HCT116 (cell line): ENCODE results near the gene NINJ2. TPM values are rescaled to one million over a fixed set of nuclear protein-coding genes. Genes with fewer than 3 reads are reported as not detected.

Source experiments
- ATAC-seq: fragments of 200-7000 bp; cut with Tn5 transposase; 2 replicates; pipeline ENCODE4 v1.9.1; 2020; ENCODE audit warnings: mild to moderate bottlenecking, moderate library complexity
- BruUV-seq: library from RNA; stranded (reverse); fragments of 400-500 nt; replicated peaks from 2 replicates; lab custom pipeline; 2021; lab: Mats Ljungman, UMichigan
- CTCF ChIA-PET: fragments of 300-600 bp; sonication (Branson Sonifier 250); formaldehyde crosslinking; loops from one replicate; lab custom pipeline; 2021; ENCODE audit warnings: antibody characterized with exemption; lab: Charles Lee
- POLR2A ChIA-PET: fragments of 300-600, 350-600 bp; sonication (Branson Sonifier 250); formaldehyde crosslinking; loops from one replicate; lab custom pipeline; 2021; ENCODE audit warnings: antibody characterized with exemption; lab: Charles Lee
- RAD21 ChIA-PET, 2 experiments: fragments of 300-600 bp; sonication (Branson Sonifier 250); formaldehyde crosslinking; loops; one replicate each; lab custom pipeline; 2023; ENCODE audit warnings: low total read pairs in 2 of 2; ENCODE audit not compliant: uncharacterized antibody in 2 of 2, unreplicated experiment in 2 of 2, low non-redundant PET in 1 of 2; lab: Charles Lee
- DNase-seq: peaks from one replicate; pipeline ENCODE4 v3.0.0-alpha.2; 2010; ENCODE audit warnings: low read depth, low spot score
- H2AFZ ChIP-seq: fragments of 200-600 bp; shearing (Covaris generic), sonication (generic); 2 replicates; pipeline ENCODE4 v1.6.1; 2017; ENCODE audit warnings: low read depth, mixed run types, mixed read lengths, antibody characterized with exemption, low read length; ENCODE audit not compliant: poor library complexity, severe bottlenecking
- H3K27ac ChIP-seq: 2 replicates; pipeline ENCODE4 v1.5.1; 2012; ENCODE audit warnings: low read depth, low read length
- H3K27me3 ChIP-seq: fragments of 200-600 bp; sonication (generic); 2 replicates; pipeline ENCODE4 v1.6.1; 2016; ENCODE audit warnings: mixed run types, low read length, mixed read lengths; ENCODE audit not compliant: insufficient read depth
- H3K36me3 ChIP-seq, 2 experiments: fragments of 200-500 bp in 1 of 2; fragments of 200-600 bp in 1 of 2; sonication (Bioruptor generic) in 1 of 2; sonication (generic) in 1 of 2; 2 replicates each; pipeline versions ENCODE4 v1.5.1 to v1.6.1; 2014 to 2016; ENCODE audit warnings: low read length in 2 of 2, inconsistent platforms in 1 of 2, mixed read lengths in 1 of 2, mixed run types in 1 of 2; ENCODE audit not compliant: insufficient read depth in 2 of 2, control insufficient read depth in 1 of 2
- H3K4me1 ChIP-seq, 2 experiments: fragments of 200-600 bp in 1 of 2; sonication (generic) in 1 of 2; 2 replicates each; pipeline versions ENCODE4 v1.5.1 to v1.6.1; 2012 to 2017; ENCODE audit warnings: low read length in 2 of 2, inconsistent platforms in 1 of 2, mild to moderate bottlenecking in 1 of 2, mixed read lengths in 1 of 2, mixed run types in 1 of 2, moderate library complexity in 1 of 2; ENCODE audit not compliant: insufficient read depth in 2 of 2, control insufficient read depth in 1 of 2
- H3K4me2 ChIP-seq: fragments of 200-600 bp; sonication (generic); 2 replicates; pipeline ENCODE4 v1.6.1; 2017; ENCODE audit warnings: mixed run types, low read length, mixed read lengths
- H3K4me3 ChIP-seq, 2 experiments: fragments of 200-600 bp in 1 of 2; sonication (generic) in 1 of 2; replicated peaks in 1 of 2; 2 replicates each; pipeline ENCODE4 v1.5.1; 2011 to 2016; ENCODE audit warnings: low read length in 2 of 2, control low read depth in 1 of 2, low read depth in 1 of 2, mild to moderate bottlenecking in 1 of 2, mixed read lengths in 1 of 2, mixed run types in 1 of 2
- H3K79me2 ChIP-seq: fragments of 200-600 bp; sonication (generic); 2 replicates; pipeline ENCODE4 v1.6.1; 2017; ENCODE audit warnings: mild to moderate bottlenecking, mixed run types, low read length, moderate library complexity, mixed read lengths; ENCODE audit not compliant: insufficient read depth
- H3K9ac ChIP-seq: fragments of 200-600 bp; sonication (generic); 2 replicates; pipeline ENCODE4 v1.6.1; 2016; ENCODE audit warnings: low read length, mixed read lengths
- H3K9me2 ChIP-seq: fragments of 200-600 bp; sonication (generic), shearing (Covaris generic); 2 replicates; pipeline ENCODE4 v1.6.1; 2017; ENCODE audit warnings: mixed run types, mild to moderate bottlenecking, moderate library complexity; ENCODE audit not compliant: insufficient read depth
- H3K9me3 ChIP-seq, 2 experiments: fragments of 200-500 bp in 1 of 2; fragments of 200-600 bp in 1 of 2; sonication (Bioruptor generic) in 1 of 2; sonication (generic) in 1 of 2; 2 replicates each; pipeline ENCODE4 v1.6.1; 2014 to 2017; ENCODE audit warnings: low read length in 2 of 2, mixed read lengths in 2 of 2, inconsistent platforms in 1 of 2, low read depth in 1 of 2, mild to moderate bottlenecking in 1 of 2, mixed run types in 1 of 2, moderate library complexity in 1 of 2; ENCODE audit not compliant: control insufficient read depth in 1 of 2, insufficient read depth in 1 of 2
- H4K20me1 ChIP-seq: fragments of 200-600 bp; sonication (generic), shearing (Covaris generic); 2 replicates; pipeline ENCODE4 v1.6.1; 2017; ENCODE audit warnings: mixed run types, mild to moderate bottlenecking, moderate library complexity; ENCODE audit not compliant: insufficient read depth
- CBX3 ChIP-seq: IDR thresholded peaks from 2 replicates; pipeline ENCODE4 v1.6.1; 2012; ENCODE audit warnings: low read depth
- EGR1 ChIP-seq: IDR thresholded peaks from 2 replicates; pipeline ENCODE4 v1.6.1; 2012; ENCODE audit warnings: low read depth
- ELF1 ChIP-seq: IDR thresholded peaks from 2 replicates; pipeline ENCODE4 v1.6.1; 2012; ENCODE audit warnings: low read depth, borderline replicate concordance
- EZH2phosphoT487 ChIP-seq: fragments of 200-600 bp; IDR thresholded peaks from 2 replicates; pipeline ENCODE4 v1.6.1; 2018; ENCODE audit warnings: antibody characterized with exemption, borderline replicate concordance
- JUND ChIP-seq: IDR thresholded peaks from 2 replicates; pipeline ENCODE4 v1.6.1; 2012
- POLR2A ChIP-seq: IDR thresholded peaks from 2 replicates; pipeline ENCODE4 v1.7.0; 2011; ENCODE audit warnings: borderline replicate concordance; ENCODE audit not compliant: insufficient read depth, insufficient read length; ENCODE audit errors: extremely low read depth
- SIN3A ChIP-seq: IDR thresholded peaks from 2 replicates; pipeline ENCODE4 v1.6.1; 2012; ENCODE audit warnings: low read depth
- SRF ChIP-seq: IDR thresholded peaks from 2 replicates; pipeline ENCODE4 v1.6.1; 2012; ENCODE audit warnings: low read depth
- YY1 ChIP-seq: IDR thresholded peaks from 2 replicates; pipeline ENCODE4 v1.6.1; 2011; ENCODE audit warnings: low read length, low read depth, moderate library complexity, mild to moderate bottlenecking; ENCODE audit not compliant: insufficient replicate concordance; ENCODE audit errors: extremely low read depth
- ZNF274 ChIP-seq: fragments of 200-500 bp; sonication (Bioruptor generic); IDR thresholded peaks from 2 replicates; pipeline ENCODE4 v1.6.1; 2014; ENCODE audit warnings: mild to moderate bottlenecking, low read depth, low read length, inconsistent platforms
- intact Hi-C: fragments of 100-400 bp; cut with micrococcal nuclease; formaldehyde crosslinking; loops from 2 replicates; pipeline ENCODE4 v1.10.0; 2022
- total RNA-seq: library from RNA; stranded (reverse); gene quantifications from one replicate; pipeline ENCODE4 v1.2.1, GENCODE V29; 2021; ENCODE audit not compliant: unreplicated experiment
- TF ChIP-seq, protein P1 (sequence below), 3 experiments: fragments of 200-600 bp in 1 of 3; sonication (generic) in 1 of 3; IDR thresholded peaks in 2 of 3; conservative IDR thresholded peaks in 1 of 3; 2 replicates each; pipeline ENCODE4 v1.5.1; 2012 to 2017; ENCODE audit warnings: low read depth in 2 of 3, low read length in 2 of 3, antibody characterized with exemption in 1 of 3, borderline replicate concordance in 1 of 3, control low read depth in 1 of 3, mild to moderate bottlenecking in 1 of 3, mixed read lengths in 1 of 3, mixed run types in 1 of 3, moderate library complexity in 1 of 3; ENCODE audit not compliant: insufficient read depth in 1 of 3
- TF ChIP-seq, protein P2 (sequence below): IDR thresholded peaks from 2 replicates; pipeline ENCODE4 v1.6.1; 2012

NINJ2 gene
- total RNA-seq, 1 experiment from 2014 or later = not detected

DNA sequence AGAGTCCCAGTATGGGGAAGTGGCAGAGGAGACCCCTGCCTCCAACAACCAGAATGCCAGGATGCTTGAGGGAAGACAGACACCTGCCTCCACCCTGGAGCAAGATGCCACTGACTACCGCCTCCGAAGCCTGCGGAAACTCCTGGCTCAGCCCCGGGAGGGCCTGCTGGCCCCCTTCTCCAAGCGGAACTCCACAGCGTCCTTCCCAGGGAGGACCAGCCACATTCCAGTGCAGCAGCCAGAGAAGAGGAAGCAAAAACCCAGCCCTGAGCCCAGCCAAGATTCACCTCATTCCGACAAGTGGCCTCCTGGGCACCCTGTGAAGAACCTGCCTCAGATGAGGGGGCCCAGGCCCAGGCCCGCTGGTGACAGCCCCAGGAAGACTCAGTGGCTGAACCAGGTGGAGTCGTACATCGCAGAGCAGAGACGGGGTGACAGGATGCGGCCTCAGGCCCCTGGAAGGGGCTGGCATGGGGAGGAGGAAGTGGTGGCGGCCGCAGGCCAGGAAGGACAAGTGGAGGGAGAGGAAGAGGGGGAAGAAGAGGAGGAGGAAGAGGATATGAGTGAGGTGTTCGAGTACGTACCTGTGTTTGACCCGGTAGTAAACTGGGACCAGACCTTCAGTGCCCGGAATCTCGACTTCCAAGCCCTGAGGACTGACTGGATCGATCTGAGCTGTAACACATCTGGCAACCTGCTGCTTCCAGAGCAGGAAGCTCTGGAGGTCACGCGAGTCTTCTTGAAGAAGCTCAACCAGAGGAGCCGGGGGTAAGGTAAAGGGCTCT, 109.8 kb downstream of the NINJ2 start:
- BruUV-seq = no TSS peak
- no peak for ATAC-seq
- TF ChIP-seq ELF1 = no peak
- TF ChIP-seq SRF = no peak
- no peak for TF ChIP-seq YY1
- TF ChIP-seq, protein P1, sequence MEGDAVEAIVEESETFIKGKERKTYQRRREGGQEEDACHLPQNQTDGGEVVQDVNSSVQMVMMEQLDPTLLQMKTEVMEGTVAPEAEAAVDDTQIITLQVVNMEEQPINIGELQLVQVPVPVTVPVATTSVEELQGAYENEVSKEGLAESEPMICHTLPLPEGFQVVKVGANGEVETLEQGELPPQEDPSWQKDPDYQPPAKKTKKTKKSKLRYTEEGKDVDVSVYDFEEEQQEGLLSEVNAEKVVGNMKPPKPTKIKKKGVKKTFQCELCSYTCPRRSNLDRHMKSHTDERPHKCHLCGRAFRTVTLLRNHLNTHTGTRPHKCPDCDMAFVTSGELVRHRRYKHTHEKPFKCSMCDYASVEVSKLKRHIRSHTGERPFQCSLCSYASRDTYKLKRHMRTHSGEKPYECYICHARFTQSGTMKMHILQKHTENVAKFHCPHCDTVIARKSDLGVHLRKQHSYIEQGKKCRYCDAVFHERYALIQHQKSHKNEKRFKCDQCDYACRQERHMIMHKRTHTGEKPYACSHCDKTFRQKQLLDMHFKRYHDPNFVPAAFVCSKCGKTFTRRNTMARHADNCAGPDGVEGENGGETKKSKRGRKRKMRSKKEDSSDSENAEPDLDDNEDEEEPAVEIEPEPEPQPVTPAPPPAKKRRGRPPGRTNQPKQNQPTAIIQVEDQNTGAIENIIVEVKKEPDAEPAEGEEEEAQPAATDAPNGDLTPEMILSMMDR (IDR thresholded peaks at IDR 0.05 in 2 of 3, conservative IDR thresholded peaks at IDR 0.05 in 1 of 3; ENCODE audit: borderline replicate concordance in 1 of 3, insufficient read depth in 1 of 3, low read depth in 2 of 3, low read length in 2 of 3) = no peak
- TF ChIP-seq EZH2phosphoT487 = no peak
- TF ChIP-seq EGR1 = no peak
- TF ChIP-seq ZNF274 = no peak
- TF ChIP-seq CBX3 = no peak
- no peak for TF ChIP-seq POLR2A
- TF ChIP-seq, protein P2, sequence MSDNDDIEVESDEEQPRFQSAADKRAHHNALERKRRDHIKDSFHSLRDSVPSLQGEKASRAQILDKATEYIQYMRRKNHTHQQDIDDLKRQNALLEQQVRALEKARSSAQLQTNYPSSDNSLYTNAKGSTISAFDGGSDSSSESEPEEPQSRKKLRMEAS = no peak
- TF ChIP-seq SIN3A = no peak
- no peak for TF ChIP-seq JUND
- TF ChIP-seq, all 23 proteins: peak for 0
- POLR2A ChIA-PET = no interaction called here
- no peak overlapping the region for H2AFZ ChIP-seq
- H3K27me3 ChIP-seq = no peaks in the 10 kb centered on the region
- CTCF ChIA-PET = no interaction called here
- RAD21 ChIA-PET = no interaction called here
- intact Hi-C loops = no loop called here
- no peak overlapping the region for H3K4me2 ChIP-seq
- H3K9me2 ChIP-seq = no peaks in the 10 kb centered on the region
- H3K9me3 ChIP-seq = no peaks in the 10 kb centered on the region
- H3K4me1 ChIP-seq = no peaks in the 10 kb centered on the region
- no peaks in the 10 kb centered on the region for H4K20me1 ChIP-seq
- H3K4me3 ChIP-seq = no peak overlapping the region
- H3K27ac ChIP-seq = no peak overlapping the region
- DNase-seq = no peak
- no peak overlapping the region for H3K9ac ChIP-seq
- H3K79me2 ChIP-seq = no peaks in the 10 kb centered on the region
- H3K36me3 ChIP-seq = no peaks in the 10 kb centered on the region
